A673 (cell line): ENCODE measurements around the gene ALDOB.

Experiments
- CTCF ChIP-seq: fragments of 300-800, 200-600 bp; sonication (generic); conservative IDR thresholded peaks from 2 replicates; pipeline ENCODE4 v1.5.1; 2017; ENCODE audit warnings: low read depth, mild to moderate bottlenecking, antibody characterized with exemption, low read length, moderate library complexity, mixed read lengths
- EZH2 ChIP-seq: fragments of 200-600 bp; sonication (generic); IDR thresholded peaks from 2 replicates; pipeline ENCODE4 v1.6.1; 2017; ENCODE audit warnings: borderline replicate concordance, low read depth, mild to moderate bottlenecking, mixed read lengths, antibody characterized with exemption, low read length; ENCODE audit not compliant: poor library complexity, severe bottlenecking

DNA sequence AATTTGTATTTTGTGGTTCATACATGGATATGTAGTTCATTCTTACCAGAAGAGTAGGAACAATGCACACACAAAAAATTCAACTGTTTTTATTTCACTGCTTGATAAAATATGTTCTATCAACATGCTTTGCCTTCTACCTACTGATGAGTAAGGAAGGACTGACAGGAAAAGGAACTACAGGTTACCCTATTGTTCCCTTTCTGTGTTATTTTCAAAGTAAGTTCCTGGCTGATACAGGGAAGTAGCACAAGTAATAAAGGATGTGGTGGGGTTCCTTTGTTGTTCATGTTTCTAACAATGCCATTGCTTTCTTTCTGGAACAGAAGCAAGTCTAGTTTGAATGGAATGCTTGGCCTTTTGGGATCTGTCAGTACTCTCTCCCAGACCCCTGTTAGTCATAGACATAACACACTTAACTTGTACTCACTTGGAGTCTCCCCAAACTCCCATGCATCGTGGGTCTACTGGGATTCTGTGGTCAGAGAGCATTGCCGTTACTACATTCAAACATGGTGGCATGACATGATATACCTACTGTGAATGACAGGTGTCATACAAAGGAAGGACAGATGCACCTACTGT is 20.2 kb upstream of the ALDOB start:
- TF ChIP-seq CTCF: no peak
- no peak for TF ChIP-seq EZH2
